ENCODE data around the gene NTN3. TPM values are rescaled to one million over a fixed set of nuclear protein-coding genes. Genes with fewer than 3 reads are reported as not detected.

Gene NTN3
- polyA plus RNA-seq, 2 of the 4 experiments (the other 2 are of a cell fraction), result not detected

- TF ChIP-seq CHD2 (IDR thresholded peaks at IDR 0.05; ENCODE audit: low read length, partially characterized antibody), result no peak
- TF ChIP-seq ATOH8 (CRISPR knock-in tag; IDR thresholded peaks at IDR 0.05; ENCODE audit: low read depth), result no peak
- TF ChIP-seq POLR2A (IDR thresholded peaks at IDR 0.05; ENCODE audit: low read length), result peak; percentile 46
- TF ChIP-seq MAX (IDR thresholded peaks at IDR 0.05), result peak; percentile 70
- TF ChIP-seq RCOR1 (IDR thresholded peaks at IDR 0.05; ENCODE audit: low read depth, low read length), result no peak
- TF ChIP-seq CTCF (IDR thresholded peaks at IDR 0.05), result peak; percentile 75
- no peak for TF ChIP-seq HES2 (IDR thresholded peaks at IDR 0.05)
- TF ChIP-seq BCL3 (IDR thresholded peaks at IDR 0.05), result 0 out of 3 replicates have a peak, but pooled peaks have one; percentile 52
These were observed 3.1 kb downstream of the NTN3 start (continued) for GRCh38 chr16:2473999-2474876.

- peak within 1 kb of the TSS; percentile 97 to 99 for H3K27ac ChIP-seq
- ChIA-PET CTCF (interaction anchor here (1.0 to 2.8 kb wide), 9 partner anchors 12 to 335 kb away, joined by 3 to 17 read pairs (median 3); partner anchors contain the start of genes ABCA3 and TEDC2), POLR2A (interaction anchor here (0.6 to 1.9 kb wide), 5 partner anchors 11 to 319 kb away, joined by 3 to 9 read pairs (median 3); partner anchors contain the start of genes CCNF, TEDC2 and TRAF7)
- peak; percentile 66 to 87 for ATAC-seq
- peaks cover 25% of the 10 kb centered on the region for H3K4me1 ChIP-seq
- peak within 1 kb of the TSS; percentile 98 for H3K4me3 ChIP-seq
- H3K9me3 ChIP-seq, result no peaks in the 10 kb centered on the region
- WGBS (ENCODE audit: missing lambda C conversion rate), result no CpG with 5 or more reads among the region's 77 CpGs
- 0 out of 2 replicates have a peak, but pooled peaks have one; percentile 3 for TF ChIP-seq PHF8 (IDR thresholded peaks at IDR 0.05; ENCODE audit: borderline replicate concordance, low read depth)
- TF ChIP-seq JUNB (IDR thresholded peaks at IDR 0.05), result no peak
- TF ChIP-seq FOSB (CRISPR knock-in tag; IDR thresholded peaks at IDR 0.05), result no peak
- TF ChIP-seq POLR2A (IDR thresholded peaks at IDR 0.05; ENCODE audit: low read length), result peak; percentile 91
- 0 out of 2 replicates have a peak, but pooled peaks have one; percentile 36 for TF ChIP-seq BHLHE40 (IDR thresholded peaks at IDR 0.05; ENCODE audit: low read depth, low read length)
- TF ChIP-seq MYC (IDR thresholded peaks at IDR 0.05; ENCODE audit: borderline replicate concordance, low read length), result no peak
- no peak for TF ChIP-seq ESRRA (IDR thresholded peaks at IDR 0.05; ENCODE audit: borderline replicate concordance, low read length)
- peak; percentile 59; the same call in 1 of the 3 replicates for TF ChIP-seq BCL3 (IDR thresholded peaks at IDR 0.05)
- no peak for TF ChIP-seq ELK1 (IDR thresholded peaks at IDR 0.05; ENCODE audit: low read depth, low read length)
- peak in 1 of 2 experiments; percentile 73; a peak in 2 of 5 replicates for TF ChIP-seq JUN (IDR thresholded peaks at IDR 0.05)
- TF ChIP-seq NPAS2 (CRISPR knock-in tag; IDR thresholded peaks at IDR 0.05; ENCODE audit: borderline replicate concordance), result no peak
- no peak for TF ChIP-seq CBX2 (IDR thresholded peaks at IDR 0.05; ENCODE audit: borderline replicate concordance, low read depth)
- no peak for TF ChIP-seq E2F6 (IDR thresholded peaks at IDR 0.05; ENCODE audit: borderline replicate concordance, low read depth)
- TF ChIP-seq EHMT2 (IDR thresholded peaks at IDR 0.05; ENCODE audit: low read depth), result no peak
- no peak for TF ChIP-seq MAZ (IDR thresholded peaks at IDR 0.05; ENCODE audit: borderline replicate concordance, low read depth, low read length)
- peak within 1 kb of the TSS; percentile 100 for H3K4me2 ChIP-seq
- DNase-seq (ENCODE audit: low read depth in 1 of 2, low spot score in 1 of 2), result peak; percentile 78 to 97
- FAIRE-seq, result no peak
These were observed 3.8 kb downstream of the NTN3 start, which contains the start of gene TBC1D24 for GRCh38 chr16:2474877-2475412. Gene TBC1D24 (plus strand): TSS chr16:2475127. CDS start chr16:2496149, 21,022 bp downstream.

Data from A549 (cell line).